ENCODE measurements around the gene PLIN3.

DNA sequence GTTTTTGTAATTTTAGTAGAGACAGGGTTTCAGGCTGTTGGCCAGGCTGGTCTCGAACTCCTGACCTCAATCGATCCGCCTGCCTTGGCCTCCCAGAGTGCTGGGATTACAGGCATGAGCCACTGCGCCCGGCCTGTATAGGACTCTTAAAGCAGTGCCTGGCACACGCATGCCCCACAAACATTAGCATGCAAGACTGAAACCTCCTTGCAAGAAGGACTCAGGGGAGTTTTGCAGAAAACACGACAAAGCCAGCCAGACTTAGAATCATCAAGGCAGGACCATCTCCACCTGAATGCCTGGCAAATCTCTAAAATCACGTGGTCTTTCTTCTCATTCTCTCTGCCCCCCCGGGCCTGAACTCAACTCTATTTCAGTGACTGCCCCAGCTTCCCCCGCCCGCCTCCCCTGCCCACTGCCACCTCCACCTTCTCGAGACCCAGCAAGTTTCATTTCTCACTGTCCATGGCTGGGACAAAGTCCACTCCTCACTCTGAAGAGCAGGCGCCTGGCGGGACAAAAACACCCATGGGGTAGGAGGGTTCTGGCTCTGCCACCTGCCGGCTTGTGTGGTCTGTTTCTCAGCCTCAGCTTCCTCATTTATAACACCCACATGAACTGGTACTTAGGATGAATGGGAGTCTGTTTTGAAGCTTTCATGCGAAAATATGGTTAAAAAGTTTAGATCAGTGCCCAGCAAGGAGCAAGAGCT, 38.3 kb downstream of the PLIN3 start:
- TF ChIP-seq CTCF (IDR thresholded peaks at IDR 0.05): no peak
- no peak for TF ChIP-seq POLR2A (IDR thresholded peaks at IDR 0.05)
